Thoracic aorta (tissue), 2 donors: ENCODE results near the gene ACTN1. TPM values are rescaled to one million over a fixed set of nuclear protein-coding genes. Genes with fewer than 3 reads are reported as not detected.

Experiments used
- ATAC-seq: fragments of 150-250 bp; one replicate; pipeline ENCODE4 v1.8.0; 2017; ENCODE audit warnings: low read depth; ENCODE audit not compliant: insufficient number of reproducible peaks, low FRiP score
- DNase-seq: peaks from one replicate; pipeline ENCODE4 v3.0.0-alpha.2; 2020; ENCODE audit warnings: low spot score
- H3K27ac ChIP-seq, 2 donors: fragments of 200-600 bp; sonication (generic); 1 replicate in 1 of 2; 2 replicates in 1 of 2; pipeline ENCODE4 v1.5.1; 2016; ENCODE audit warnings: mild to moderate bottlenecking in 2 of 2, moderate library complexity in 2 of 2
- H3K27me3 ChIP-seq: fragments of 200-600 bp; sonication (generic); replicated peaks from 2 replicates; pipeline ENCODE4 v1.6.0; 2016; ENCODE audit warnings: mild to moderate bottlenecking; ENCODE audit not compliant: insufficient read depth
- H3K36me3 ChIP-seq: fragments of 200-600 bp; sonication (generic); one replicate; pipeline ENCODE4 v1.5.1; 2016
- H3K4me1 ChIP-seq, 2 donors: fragments of 200-600 bp; sonication (generic); 1 replicate in 1 of 2; 2 replicates in 1 of 2; pipeline versions ENCODE4 v1.5.1 to v1.6.0; 2016; ENCODE audit warnings: low read depth in 2 of 2, mild to moderate bottlenecking in 1 of 2; ENCODE audit not compliant: control insufficient read depth in 1 of 2
- H3K4me3 ChIP-seq: fragments of 200-600 bp; sonication (generic); 2 replicates; pipeline ENCODE4 v1.5.1; 2016; ENCODE audit warnings: mild to moderate bottlenecking
- H3K9me3 ChIP-seq: fragments of 200-600 bp; sonication (generic); 2 replicates; pipeline ENCODE4 v1.5.1; 2016
- CTCF ChIP-seq: fragments of 200-600 bp; sonication (generic); IDR thresholded peaks from one replicate; pipeline ENCODE4 v1.5.1; 2019; ENCODE audit warnings: antibody characterized with exemption
- total RNA-seq, 2 donors: library from RNA; depleted of rRNA; stranded (reverse); fragments of >200 nt; gene quantifications; one replicate each; pipeline versions ENCODE4 v1.1.0 to v1.2.3, GENCODE V29; 2016

ACTN1 gene
- total RNA-seq, 2 donors from 2014 or later = 1,201 to 1,291 TPM

DNA sequence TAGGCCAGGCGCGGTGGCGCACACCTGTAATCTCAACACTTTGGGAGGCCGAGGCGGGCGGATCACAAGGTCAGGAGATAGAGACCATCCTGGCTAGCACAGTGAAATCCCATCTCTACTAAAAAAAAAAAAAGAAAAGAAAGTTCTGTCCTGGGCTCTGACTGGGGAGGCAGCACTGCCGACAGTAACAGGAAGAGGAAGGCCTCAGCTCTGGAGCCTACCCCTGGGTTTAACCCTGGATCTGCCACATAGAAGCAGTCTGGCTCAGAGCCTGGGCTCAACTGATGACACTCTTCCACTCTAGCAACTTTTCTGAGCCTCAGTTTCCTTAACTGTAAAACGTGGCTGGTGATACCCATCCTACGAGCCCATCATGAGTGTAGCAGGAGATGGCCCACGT is 60.5 kb downstream of the ACTN1 start:
- ATAC-seq (no peak), DNase-seq (no peak)
- H3K4me3 ChIP-seq = no peak overlapping the region
- peaks cover 30 to 98% of the 10 kb centered on the region in 2 donors for H3K4me1 ChIP-seq
- peak overlapping the region; percentile 92 to 97 for H3K27ac ChIP-seq
- H3K27me3 ChIP-seq = no peaks in the 10 kb centered on the region
- peaks cover 40% of the 10 kb centered on the region for H3K36me3 ChIP-seq
- no peak for TF ChIP-seq CTCF
- no peaks in the 10 kb centered on the region for H3K9me3 ChIP-seq

DNA sequence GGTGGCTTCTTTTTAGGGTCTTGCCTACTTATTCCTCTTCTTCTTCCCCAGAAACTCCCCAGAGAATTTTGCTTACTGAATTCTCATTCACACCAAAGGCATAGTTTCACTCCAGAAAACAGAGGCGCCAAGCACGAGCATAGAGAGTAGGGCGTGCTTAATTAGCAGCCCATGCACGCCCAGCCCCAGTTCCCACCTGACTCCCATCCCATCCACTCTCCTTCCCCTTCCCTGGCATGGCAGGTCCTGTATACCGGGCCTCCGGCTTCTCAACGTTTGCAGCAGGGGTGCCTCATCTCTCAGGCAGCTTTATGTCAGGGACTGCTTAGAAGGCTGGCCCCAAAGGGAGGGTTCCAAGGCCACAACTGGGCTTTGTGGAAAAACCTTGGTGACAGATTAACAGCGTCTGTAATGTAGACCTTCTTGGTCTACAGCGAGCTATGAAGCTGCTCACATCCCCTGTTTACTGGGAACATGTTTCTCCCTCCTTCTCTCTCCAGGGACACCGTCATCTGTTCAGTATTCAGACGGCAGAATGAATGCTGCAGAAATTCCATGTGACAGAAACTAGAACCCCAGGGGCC is 62.7 kb downstream of the ACTN1 start:
- Histone ChIP-seq H3K9me3 (no peaks in the 10 kb centered on the region), H3K27ac (peak overlapping the region; percentile 81 to 97), H3K4me1 (peaks cover 20 to 98% of the 10 kb centered on the region in 2 donors), H3K4me3 (no peak overlapping the region), H3K27me3 (no peaks in the 10 kb centered on the region), H3K36me3 (peaks cover 38% of the 10 kb centered on the region)
- DNase-seq = no peak
- no peak for TF ChIP-seq CTCF
- no peak for ATAC-seq

- Histone ChIP-seq H3K4me3 (no peak overlapping the region), H3K9me3 (no peaks in the 10 kb centered on the region), H3K4me1 (peaks cover 20 to 94% of the 10 kb centered on the region in 2 donors), H3K36me3 (peaks cover 47% of the 10 kb centered on the region), H3K27ac (peak overlapping the region; percentile 41 to 81), H3K27me3 (no peaks in the 10 kb centered on the region)
- peak; percentile 7 for TF ChIP-seq CTCF
- ATAC-seq (no peak), DNase-seq (no peak)
These were observed 65.6 kb downstream of the ACTN1 start for GRCh38 chr14:68913516-68913915.

DNA sequence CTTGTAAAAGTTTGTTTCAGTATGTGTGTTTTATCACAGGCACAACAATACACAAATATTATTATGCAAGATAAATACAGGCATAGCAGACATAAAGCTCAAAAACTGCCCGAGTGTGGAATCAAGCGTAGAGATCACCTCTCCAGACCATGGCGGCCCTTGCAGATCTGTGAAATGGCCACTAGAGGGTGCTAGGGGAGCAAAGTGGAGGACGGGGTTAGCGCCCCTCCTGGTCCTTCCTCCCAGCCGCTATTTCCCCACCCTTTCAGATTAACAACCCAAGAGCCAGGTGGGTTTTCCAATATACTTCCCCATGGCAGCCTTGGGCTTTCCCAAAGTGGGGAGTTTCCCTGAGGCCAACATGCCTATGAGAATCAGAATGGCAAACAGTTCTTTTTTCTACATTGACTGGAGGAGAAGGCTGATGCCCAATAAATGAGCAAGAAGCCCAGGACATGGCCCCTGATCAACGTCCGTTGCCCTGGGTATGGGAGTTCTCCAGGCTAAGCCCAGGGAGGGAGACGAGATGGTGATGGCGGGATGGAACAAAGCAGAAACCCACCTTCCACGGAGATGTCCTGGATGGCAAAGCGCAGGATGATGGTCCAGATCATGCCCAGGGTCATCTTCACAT is 67.4 kb downstream of the ACTN1 start:
- no peaks in the 10 kb centered on the region for H3K27me3 ChIP-seq
- H3K27ac ChIP-seq = peak overlapping the region; percentile 41 to 81
- ATAC-seq (peak; percentile 50), DNase-seq (no peak)
- H3K4me1 ChIP-seq = peaks cover 11 to 83% of the 10 kb centered on the region in 2 donors
- peak; percentile 96 for TF ChIP-seq CTCF
- peaks cover 48% of the 10 kb centered on the region for H3K36me3 ChIP-seq
- H3K9me3 ChIP-seq = no peaks in the 10 kb centered on the region
- H3K4me3 ChIP-seq = no peak overlapping the region

- H3K27me3 ChIP-seq = no peaks in the 10 kb centered on the region
- H3K27ac ChIP-seq = peak overlapping the region; percentile 41 to 62
- H3K9me3 ChIP-seq = no peaks in the 10 kb centered on the region
- TF ChIP-seq CTCF = no peak
- H3K4me1 ChIP-seq = peaks cover 11 to 78% of the 10 kb centered on the region in 2 donors
- no peak for ATAC-seq
- DNase-seq = no peak
- peaks cover 56% of the 10 kb centered on the region for H3K36me3 ChIP-seq
- H3K4me3 ChIP-seq = no peak overlapping the region
These were observed 68.6 kb downstream of the ACTN1 start for GRCh38 chr14:68910540-68910939.
